Choroid plexus epithelial cell (primary cell): ENCODE results near the gene GIGYF1.
A peak's percentile ranks its signal among the peaks of the same experiment; 100 is the strongest.

Experiments
- DNase-seq: peaks from one replicate; pipeline ENCODE4 v3.0.0-alpha.2; 2010; ENCODE audit warnings: low read depth
- H3K4me3 ChIP-seq: 2 replicates; pipeline ENCODE4 v1.5.1; 2011; ENCODE audit warnings: low read depth, mild to moderate bottlenecking, control low read depth, low read length, moderate library complexity
- CTCF ChIP-seq: conservative IDR thresholded peaks from 2 replicates; pipeline ENCODE4 v1.5.1; 2011; ENCODE audit warnings: low read depth, mild to moderate bottlenecking, control low read depth, inconsistent platforms, low read length, moderate library complexity

GIGYF1 gene

GRCh38 chr7:100678291-100678984 is 15.6 kb downstream of the GIGYF1 start:
- DNase-seq, result no peak
- TF ChIP-seq CTCF, result no peak
- no peak overlapping the region for H3K4me3 ChIP-seq

- no peak overlapping the region for H3K4me3 ChIP-seq
- no peak for DNase-seq
- TF ChIP-seq CTCF, result no peak
Observed at GRCh38 chr7:100677308-100678267, 16.5 kb downstream of the GIGYF1 start.

- no peak for DNase-seq
- H3K4me3 ChIP-seq, result peak overlapping the region; percentile 91
- no peak for TF ChIP-seq CTCF
Observed at GRCh38 chr7:100676501-100677306, 17.3 kb downstream of the GIGYF1 start.

- TF ChIP-seq CTCF, result no peak
- peak overlapping the region; percentile 91 for H3K4me3 ChIP-seq
- DNase-seq, result peak; percentile 66
Observed at GRCh38 chr7:100675581-100676350, 18.3 kb downstream of the GIGYF1 start.

GRCh38 chr7:100675105-100675451 is 19.0 kb downstream of the GIGYF1 start:
- peak overlapping the region; percentile 91 for H3K4me3 ChIP-seq
- no peak for TF ChIP-seq CTCF
- DNase-seq, result no peak

GRCh38 chr7:100674411-100675104 is 19.5 kb downstream of the GIGYF1 start:
- peak overlapping the region; percentile 91 for H3K4me3 ChIP-seq
- peak; percentile 23 for DNase-seq
- TF ChIP-seq CTCF, result no peak
